ENCODE measurements around the gene CRYBG3.

The CRYBG3 gene

DNA sequence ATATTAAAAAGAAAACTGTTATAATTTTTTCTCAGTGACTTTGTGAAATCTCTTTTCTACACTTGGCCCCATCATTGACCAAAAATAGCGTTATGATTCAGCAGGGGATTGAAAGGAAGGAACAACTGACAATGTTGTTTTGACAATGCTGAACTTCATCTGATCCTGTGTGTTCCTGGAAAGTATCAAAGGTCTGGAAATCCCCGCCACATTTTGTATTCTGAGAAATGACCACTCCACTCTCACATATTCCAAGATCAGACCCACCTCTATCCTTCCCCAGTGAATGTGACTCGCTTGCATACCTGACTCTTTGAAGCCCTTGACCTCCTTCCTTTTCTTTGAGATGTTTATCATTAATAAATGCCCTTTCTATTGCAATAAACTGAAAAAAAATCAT is 160.1 kb downstream of the CRYBG3 start:
- DNase-seq = no peak

DNA sequence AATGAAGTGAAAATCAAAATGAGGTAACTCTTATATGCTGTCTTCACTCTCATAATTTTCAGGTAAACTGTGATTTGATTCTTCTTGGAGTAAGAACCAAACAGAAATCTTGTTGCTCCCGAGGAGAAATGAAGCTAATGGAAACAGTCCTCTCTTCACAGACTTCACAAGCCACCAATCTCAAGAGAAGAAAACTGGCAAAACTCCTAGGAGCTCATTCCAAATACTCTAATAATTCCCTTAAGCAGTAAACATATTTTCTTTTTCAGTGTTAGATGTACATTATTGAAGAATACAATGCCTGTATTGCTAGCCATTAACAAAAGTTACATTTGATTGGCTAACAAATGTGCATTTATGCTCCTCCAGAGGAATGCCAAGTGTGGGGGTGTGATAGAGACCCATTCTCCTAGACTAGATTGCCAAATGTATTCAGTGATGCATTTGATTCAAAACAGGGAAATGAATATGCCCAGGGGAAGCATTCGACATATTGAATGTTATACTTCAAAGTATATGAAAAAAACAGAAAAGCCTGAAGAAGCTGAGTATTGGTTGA is 162.2 kb downstream of the CRYBG3 start:
- DNase-seq = no peak

DNA sequence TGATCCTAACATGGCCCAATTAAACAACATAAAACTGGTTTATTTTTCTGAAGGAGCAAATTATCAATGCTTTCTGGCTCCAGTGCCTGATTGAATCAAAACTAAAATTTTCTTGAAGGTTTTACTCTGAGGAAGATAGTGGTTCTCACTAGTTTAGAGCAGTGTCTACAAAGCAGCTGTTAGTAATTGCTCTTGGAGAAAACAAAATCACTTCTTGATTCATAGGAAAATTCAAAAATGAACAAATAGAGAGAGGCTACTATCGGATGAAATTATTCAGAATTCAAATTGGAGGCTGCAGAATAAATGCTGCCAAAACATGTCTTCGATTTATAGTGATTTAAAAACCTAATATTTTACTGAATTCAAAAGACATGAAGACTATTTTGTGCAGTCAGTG is 165.5 kb downstream of the CRYBG3 start:
- no peak for DNase-seq

DNA sequence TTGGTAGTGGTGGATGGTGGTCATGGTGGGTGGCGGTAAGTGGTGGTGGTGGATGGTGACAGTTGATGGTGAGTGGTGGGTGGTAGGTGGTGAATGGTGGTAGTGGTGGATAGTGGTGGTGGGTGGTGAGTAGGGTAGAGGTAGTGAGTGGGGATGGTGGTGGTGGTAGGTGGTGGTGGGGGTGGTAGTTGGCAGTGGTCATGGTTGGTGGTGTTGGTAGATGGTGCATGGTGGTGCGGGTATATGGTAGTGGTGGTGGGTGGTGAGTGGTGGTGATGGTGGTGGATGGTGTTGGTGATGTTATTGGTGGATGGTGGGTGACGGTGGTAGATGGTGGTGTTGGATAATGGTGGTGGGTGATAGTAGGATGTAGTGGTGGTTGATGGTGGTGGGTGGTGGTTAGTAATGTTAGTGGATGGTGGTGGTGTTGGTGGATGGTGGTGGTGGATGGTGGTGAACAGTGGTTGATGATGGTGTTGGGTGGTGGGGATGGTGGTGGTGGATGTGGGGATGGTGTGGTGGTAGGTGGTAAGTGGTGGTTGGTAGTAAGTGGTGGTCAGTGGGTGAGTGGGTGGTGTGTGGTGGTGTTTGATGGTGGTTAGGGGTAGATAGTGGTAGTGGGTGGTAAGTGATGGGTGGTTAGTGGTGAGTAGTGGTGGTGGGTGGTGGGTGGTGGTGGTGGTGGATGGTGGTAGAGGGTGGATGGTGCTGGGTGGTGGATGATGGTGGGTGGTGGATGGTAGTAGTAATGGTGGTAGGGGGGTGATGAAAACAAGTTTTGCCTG is 167.2 kb downstream of the CRYBG3 start:
- DNase-seq = no peak

DNA sequence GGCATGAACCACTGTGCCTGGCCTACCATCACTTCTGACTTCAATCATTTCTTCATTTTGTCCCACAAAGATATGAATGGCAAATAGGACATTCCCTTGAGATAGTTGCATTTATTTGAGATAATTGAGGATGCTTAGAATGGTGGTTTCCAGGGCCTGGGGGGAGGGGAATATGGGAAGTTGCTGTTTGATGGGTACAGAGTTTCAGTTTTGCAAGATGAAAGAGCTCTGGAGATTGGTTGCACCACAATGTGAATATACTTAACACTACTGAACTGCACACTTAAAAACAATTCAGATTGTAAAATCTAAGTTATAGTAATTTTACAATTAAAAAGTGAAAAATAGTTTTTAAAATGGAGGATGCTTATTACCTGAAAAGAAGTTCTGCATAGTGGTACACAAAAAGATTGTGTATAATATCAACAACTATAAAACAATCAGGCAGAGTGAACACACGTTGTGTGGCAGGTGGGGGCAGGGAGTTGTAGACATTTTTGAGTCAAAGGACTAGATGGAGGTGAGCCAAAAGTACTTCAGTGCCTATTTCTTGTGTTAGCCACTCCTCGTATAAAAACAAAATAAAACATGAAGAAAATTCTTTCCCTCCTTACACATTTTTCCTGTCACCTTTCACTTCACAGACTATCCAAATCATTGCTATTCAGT is 168.9 kb downstream of the CRYBG3 start:
- peak; percentile 11 for DNase-seq

DNA sequence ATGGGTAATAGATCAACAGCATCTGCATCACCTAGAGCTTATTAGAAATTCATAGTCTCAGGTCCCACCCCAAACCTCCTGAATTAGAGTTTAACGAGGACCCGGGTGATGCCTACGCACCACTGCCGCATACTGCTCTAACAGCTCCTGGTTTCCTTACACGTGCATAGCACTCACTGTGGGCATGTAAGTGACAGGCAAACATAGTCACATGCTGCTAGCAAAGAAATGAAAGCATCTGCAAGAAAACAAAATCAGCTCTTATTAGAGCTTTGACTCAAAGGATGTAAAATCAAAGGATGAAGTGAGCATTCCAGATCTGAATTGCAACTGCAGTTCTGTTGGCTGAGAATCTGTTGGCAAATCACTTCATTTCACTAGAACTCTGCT is 169.5 kb downstream of the CRYBG3 start:
- DNase-seq = peak; percentile 34

DNA sequence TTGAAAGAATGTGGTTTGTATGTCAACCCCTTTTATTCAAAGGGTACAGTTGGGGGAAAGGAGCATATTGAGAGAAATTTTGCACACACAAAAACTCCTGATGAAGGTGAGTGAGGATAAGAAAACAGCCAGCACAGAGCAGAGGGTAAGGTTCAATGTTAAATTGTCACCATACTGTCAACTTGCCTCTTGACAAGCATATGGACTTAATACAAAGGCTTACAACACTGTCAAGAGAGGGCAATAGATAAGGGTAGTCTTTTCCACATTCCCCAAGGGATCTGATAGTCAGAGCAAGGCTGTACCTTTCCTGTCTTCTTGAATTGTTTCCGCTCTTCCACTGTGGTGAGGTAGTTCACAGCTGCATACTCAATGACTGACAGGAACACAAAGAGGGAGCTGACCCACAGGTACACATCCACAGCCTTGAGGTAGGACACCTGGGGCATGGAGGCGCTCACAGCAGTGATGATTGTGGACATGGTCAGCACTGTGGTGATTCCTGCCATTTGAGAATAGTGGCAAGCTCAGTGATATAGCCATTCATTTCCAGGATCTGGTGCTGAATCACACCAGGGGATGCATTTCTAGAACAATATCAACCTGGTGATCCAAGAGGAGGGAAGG is 170.8 kb downstream of the CRYBG3 start:
- no peak for DNase-seq

DNA sequence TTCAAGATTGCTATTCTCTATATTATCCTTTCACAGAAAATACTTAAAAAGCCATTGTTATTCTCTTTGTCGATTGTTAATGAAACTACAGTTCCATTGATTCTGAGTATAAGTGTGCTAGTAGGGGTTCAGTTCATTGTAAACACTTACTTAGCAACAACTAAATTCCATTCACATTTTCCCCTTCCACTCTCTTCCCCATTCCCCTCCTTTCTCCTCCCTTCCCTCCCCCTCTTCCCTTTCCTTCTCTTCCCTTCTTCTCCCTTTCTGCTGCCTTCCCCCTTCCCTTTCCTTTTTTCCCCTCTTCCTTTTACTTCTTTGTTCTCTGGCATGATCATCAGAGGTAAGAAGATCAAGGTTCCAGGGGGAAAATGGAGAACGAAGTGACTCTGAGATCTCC is 171.7 kb downstream of the CRYBG3 start:
- DNase-seq = no peak

DNA sequence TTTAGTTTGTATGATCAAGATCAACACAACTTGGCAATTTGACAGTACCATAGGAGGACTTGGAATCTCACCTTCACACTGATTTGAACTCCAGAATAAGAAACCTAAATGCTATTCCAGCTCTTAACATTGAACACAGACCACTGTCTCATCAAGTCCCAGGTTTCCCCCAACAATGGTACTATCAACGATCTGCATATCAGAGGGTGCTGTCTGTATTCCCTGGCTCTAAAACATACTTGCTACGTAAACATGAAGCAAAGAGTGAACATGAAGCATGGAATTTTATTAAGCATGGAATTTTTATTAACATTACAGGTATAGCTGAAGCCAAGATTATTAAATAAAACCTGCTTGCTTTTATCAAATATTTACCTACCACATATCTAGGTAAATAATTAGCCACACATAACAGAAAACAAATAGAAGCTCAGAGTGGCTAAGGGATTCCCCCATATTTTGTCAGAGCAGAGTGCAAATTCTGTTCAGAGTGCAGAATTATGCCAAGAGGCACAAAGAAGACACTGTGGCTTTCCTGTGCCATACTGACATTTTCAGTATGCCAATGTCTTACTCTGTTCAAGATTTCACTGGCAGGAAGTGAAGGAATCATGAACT is 172.6 kb downstream of the CRYBG3 start:
- DNase-seq = no peak
